Esophagus squamous epithelium (tissue), 5 donors: Measurements from ENCODE around the gene B4GALNT4. TPM values are rescaled to one million over a fixed set of nuclear protein-coding genes. Genes with fewer than 3 reads are reported as not detected.
"Not testable (repeated sequence)": the region's sequence is repeated elsewhere in the genome, so short reads cannot be mapped to it uniquely, and the experiment has no call there.

Experiments
- DNase-seq: peaks from one replicate; lab custom pipeline; 2025; lab: John Stamatoyannopoulos, UW
- H3K27ac ChIP-seq, 4 donors: fragments of 200-600 bp; sonication (generic); one replicate each; pipeline ENCODE4 v1.5.1; 2016 to 2019; ENCODE audit warnings: mild to moderate bottlenecking in 1 of 4
- H3K27me3 ChIP-seq, 4 donors: fragments of 200-600 bp; sonication (generic); 1 replicate in 3 of 4; 2 replicates in 1 of 4; pipeline versions ENCODE4 v1.5.1 to v1.6.0; 2017 to 2021; ENCODE audit warnings: antibody characterized with exemption in 1 of 4
- H3K36me3 ChIP-seq, 3 donors: fragments of 200-600 bp; sonication (generic); one replicate each; pipeline ENCODE4 v1.5.1; 2016 to 2019
- H3K4me1 ChIP-seq, 3 donors: fragments of 200-600 bp; sonication (generic); one replicate each; pipeline ENCODE4 v1.5.1; 2017 to 2019
- H3K4me3 ChIP-seq, 4 donors: fragments of 200-600 bp; sonication (generic); 1 replicate in 3 of 4; 2 replicates in 1 of 4; pipeline ENCODE4 v1.5.1; 2016 to 2019; ENCODE audit warnings: mild to moderate bottlenecking in 2 of 4, moderate library complexity in 1 of 4
- H3K9me3 ChIP-seq, 3 donors: fragments of 200-600 bp; sonication (generic); one replicate each; pipeline ENCODE4 v1.5.1; 2016 to 2019
- POLR2A ChIP-seq, 4 donors: fragments of 450-650 bp; IDR thresholded peaks; one replicate each; pipeline ENCODE4 v1.6.1; 2017; ENCODE audit warnings: antibody characterized with exemption in 4 of 4, mild to moderate bottlenecking in 4 of 4, moderate library complexity in 3 of 4
- WGBS, 2 donors: methylation state at CpG; one replicate each; pipeline ENCODE4 v1.1.5; 2018; 5-methylcytosine and 5-hydroxymethylcytosine counted together
- intact Hi-C: fragments of 100-400 bp; cut with DNase I; formaldehyde crosslinking; loops from one replicate; pipeline ENCODE4 v1.15.0; 2022
- total RNA-seq, 4 donors: library from RNA; depleted of rRNA; stranded (reverse); fragments of >200 nt; gene quantifications; one replicate each; pipeline ENCODE4 v1.1.0, GENCODE V29; 2016
- TF ChIP-seq, protein P1 (sequence below), 6 experiments: fragments of 450-650 bp in 4 of 6; fragments of 200-600 bp in 2 of 6; sonication (generic) in 2 of 6; IDR thresholded peaks; one replicate each; pipeline ENCODE4 v1.5.1; 2016 to 2019; ENCODE audit warnings: antibody characterized with exemption in 6 of 6, mild to moderate bottlenecking in 4 of 6, moderate library complexity in 4 of 6
- donor health status: DM: yes; HTN: yes; CAD: no.

The B4GALNT4 gene
- total RNA-seq, 4 donors from 2014 or later: 0.97 to 7.9 (median 3.3) TPM

DNA sequence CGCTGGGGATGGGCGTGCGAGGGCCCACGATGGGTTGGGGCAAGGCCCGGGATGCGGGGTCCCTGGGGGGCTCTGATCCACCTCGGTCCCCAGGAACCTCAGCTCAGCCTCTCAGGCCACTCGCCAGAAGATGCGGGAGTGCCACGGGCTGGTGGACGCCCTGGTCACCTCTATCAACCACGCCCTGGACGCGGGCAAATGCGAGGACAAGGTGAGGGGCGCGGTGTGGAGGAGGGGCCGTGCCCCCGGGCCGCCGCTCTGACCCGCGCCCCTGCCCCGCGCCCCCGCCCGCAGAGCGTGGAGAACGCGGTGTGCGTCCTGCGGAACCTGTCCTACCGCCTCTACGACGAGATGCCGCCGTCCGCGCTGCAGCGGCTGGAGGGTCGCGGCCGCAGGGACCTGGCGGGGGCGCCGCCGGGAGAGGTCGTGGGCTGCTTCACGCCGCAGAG, 31.0 kb downstream of the B4GALNT4 start:
- Histone ChIP-seq H3K4me1 (peaks cover 8 to 55% (median 13%) of the 10 kb centered on the region in 3 donors), H3K27ac (no peak overlapping the region), H3K36me3 (peaks cover 0 to 58% (median 12%) of the 10 kb centered on the region in 3 donors), H3K27me3 (peaks cover 0 to 21% (median 4%) of the 10 kb centered on the region in 4 donors), H3K4me3 (no peak overlapping the region), H3K9me3 (no peaks in the 10 kb centered on the region)
- WGBS, 2 donors: 100% methylated on average over 1 of the region's 50 CpGs; no CpG with 5 or more reads in 1 of the 2 donors
- DNase-seq: no peak
- intact Hi-C loops: no loop called here
- TF ChIP-seq, protein P1, sequence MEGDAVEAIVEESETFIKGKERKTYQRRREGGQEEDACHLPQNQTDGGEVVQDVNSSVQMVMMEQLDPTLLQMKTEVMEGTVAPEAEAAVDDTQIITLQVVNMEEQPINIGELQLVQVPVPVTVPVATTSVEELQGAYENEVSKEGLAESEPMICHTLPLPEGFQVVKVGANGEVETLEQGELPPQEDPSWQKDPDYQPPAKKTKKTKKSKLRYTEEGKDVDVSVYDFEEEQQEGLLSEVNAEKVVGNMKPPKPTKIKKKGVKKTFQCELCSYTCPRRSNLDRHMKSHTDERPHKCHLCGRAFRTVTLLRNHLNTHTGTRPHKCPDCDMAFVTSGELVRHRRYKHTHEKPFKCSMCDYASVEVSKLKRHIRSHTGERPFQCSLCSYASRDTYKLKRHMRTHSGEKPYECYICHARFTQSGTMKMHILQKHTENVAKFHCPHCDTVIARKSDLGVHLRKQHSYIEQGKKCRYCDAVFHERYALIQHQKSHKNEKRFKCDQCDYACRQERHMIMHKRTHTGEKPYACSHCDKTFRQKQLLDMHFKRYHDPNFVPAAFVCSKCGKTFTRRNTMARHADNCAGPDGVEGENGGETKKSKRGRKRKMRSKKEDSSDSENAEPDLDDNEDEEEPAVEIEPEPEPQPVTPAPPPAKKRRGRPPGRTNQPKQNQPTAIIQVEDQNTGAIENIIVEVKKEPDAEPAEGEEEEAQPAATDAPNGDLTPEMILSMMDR (IDR thresholded peaks at IDR 0.05): no peak
- TF ChIP-seq POLR2A (IDR thresholded peaks at IDR 0.05): no peak

DNA sequence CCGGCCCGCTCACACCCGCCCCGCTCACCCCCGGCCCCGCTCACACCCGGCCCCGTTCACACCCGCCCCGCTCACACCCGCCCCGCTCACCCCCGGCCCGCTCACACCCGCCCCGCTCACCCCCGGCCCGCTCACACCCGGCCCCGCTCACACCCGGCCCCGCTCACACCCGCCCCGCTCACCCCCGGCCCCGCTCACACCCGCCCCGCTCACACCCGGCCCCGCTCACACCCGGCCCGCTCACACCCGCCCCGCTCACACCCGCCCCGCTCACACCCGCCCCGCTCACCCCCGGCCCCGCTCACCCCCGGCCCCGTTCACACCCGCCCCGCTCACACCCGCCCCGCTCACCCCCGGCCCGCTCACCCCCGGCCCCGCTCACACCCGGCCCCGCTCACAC, 31.9 kb downstream of the B4GALNT4 start:
- WGBS, 2 donors: no CpG with 5 or more reads among the region's 52 CpGs
- Histone ChIP-seq H3K27me3 (peaks cover 0 to 21% (median 4%) of the 10 kb centered on the region in 4 donors), H3K4me1 (peaks cover 17 to 55% (median 17%) of the 10 kb centered on the region in 3 donors), H3K36me3 (peaks cover 0 to 67% (median 12%) of the 10 kb centered on the region in 3 donors)
- DNase-seq, H3K4me3 ChIP-seq, H3K9me3 ChIP-seq, H3K27ac ChIP-seq, intact Hi-C loops: not testable (repeated sequence)

DNA sequence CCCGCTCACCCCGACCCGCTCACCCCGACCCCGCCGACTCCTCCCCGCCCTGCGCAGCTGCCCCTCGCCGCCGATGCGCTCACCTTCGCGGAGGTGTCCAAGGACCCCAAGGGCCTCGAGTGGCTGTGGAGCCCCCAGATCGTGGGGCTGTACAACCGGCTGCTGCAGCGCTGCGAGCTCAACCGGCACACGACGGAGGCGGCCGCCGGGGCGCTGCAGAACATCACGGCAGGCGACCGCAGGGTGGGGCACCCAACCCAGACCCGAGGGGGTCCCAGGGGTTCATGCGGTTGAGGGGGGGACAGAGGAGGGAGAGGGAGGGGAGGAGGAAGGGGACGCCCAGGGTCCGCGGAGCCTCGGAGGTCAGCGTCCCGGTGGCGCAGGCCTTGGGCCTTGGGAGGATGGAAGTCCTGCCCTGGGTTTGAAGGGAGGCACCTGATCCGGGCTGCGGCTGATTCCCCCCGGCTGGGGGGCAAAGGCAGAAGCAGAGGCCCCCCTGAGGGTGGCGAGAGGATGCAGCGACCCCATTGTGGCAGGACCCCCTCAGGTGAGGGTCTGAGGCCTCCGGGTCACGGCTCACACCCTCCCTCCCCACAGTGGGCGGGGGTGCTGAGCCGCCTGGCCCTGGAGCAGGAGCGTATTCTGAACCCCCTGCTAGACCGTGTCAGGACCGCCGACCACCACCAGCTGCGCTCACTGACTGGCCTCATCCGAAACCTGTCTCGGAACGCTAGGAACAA, 33.9 kb downstream of the B4GALNT4 start:
- Histone ChIP-seq H3K27ac (no peak overlapping the region), H3K27me3 (peaks cover 0 to 21% (median 4%) of the 10 kb centered on the region in 4 donors), H3K4me1 (peaks cover 15 to 57% (median 16%) of the 10 kb centered on the region in 3 donors), H3K9me3 (no peaks in the 10 kb centered on the region), H3K4me3 (no peak overlapping the region), H3K36me3 (peaks cover 0 to 52% (median 12%) of the 10 kb centered on the region in 3 donors)
- DNase-seq: no peak
- WGBS, 2 donors: 83 to 100% methylated on average over 2 to 11 of the region's 55 CpGs
- TF ChIP-seq, protein P1 (IDR thresholded peaks at IDR 0.05): no peak
- TF ChIP-seq POLR2A (IDR thresholded peaks at IDR 0.05): no peak
- intact Hi-C loops: no loop called here

DNA sequence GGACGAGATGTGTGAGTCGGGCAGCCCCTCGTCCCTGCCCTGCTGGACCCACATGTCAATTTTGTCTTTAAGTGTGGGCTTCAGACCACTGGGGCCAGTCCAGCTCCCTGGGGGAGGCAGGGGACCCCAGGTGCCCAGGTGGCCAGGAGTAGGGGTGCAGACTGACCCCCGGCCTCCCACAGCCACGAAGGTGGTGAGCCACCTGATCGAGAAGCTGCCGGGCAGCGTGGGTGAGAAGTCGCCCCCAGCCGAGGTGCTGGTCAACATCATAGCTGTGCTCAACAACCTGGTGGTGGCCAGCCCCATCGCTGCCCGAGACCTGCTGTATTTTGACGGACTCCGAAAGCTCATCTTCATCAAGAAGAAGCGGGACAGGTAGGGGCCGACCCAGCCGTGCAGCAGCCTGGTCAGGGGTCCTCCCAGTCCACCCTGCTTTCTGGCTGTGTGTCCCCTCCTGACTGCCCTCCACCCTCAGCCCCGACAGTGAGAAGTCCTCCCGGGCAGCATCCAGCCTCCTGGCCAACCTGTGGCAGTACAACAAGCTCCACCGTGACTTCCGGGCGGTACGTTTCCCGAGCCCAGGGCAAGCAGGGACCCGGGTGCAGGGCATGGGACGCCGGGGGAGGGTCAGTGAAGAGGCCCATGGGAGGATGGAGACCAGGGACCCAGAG, 34.6 kb downstream of the B4GALNT4 start:
- Histone ChIP-seq H3K36me3 (peaks cover 0 to 49% (median 12%) of the 10 kb centered on the region in 3 donors), H3K4me1 (peaks cover 15 to 57% (median 16%) of the 10 kb centered on the region in 3 donors), H3K27me3 (peaks cover 0 to 19% (median 4%) of the 10 kb centered on the region in 4 donors), H3K27ac (peak overlapping the region in 2 of 4 donors; percentile 22 to 90), H3K9me3 (no peaks in the 10 kb centered on the region), H3K4me3 (no peak overlapping the region)
- intact Hi-C loops: no loop called here
- TF ChIP-seq, protein P1 (IDR thresholded peaks at IDR 0.05): no peak
- no peak for TF ChIP-seq POLR2A (IDR thresholded peaks at IDR 0.05)
- 0 to 100% methylated on average over 1 of the region's 27 CpGs for WGBS, 2 donors
- no peak for DNase-seq

DNA sequence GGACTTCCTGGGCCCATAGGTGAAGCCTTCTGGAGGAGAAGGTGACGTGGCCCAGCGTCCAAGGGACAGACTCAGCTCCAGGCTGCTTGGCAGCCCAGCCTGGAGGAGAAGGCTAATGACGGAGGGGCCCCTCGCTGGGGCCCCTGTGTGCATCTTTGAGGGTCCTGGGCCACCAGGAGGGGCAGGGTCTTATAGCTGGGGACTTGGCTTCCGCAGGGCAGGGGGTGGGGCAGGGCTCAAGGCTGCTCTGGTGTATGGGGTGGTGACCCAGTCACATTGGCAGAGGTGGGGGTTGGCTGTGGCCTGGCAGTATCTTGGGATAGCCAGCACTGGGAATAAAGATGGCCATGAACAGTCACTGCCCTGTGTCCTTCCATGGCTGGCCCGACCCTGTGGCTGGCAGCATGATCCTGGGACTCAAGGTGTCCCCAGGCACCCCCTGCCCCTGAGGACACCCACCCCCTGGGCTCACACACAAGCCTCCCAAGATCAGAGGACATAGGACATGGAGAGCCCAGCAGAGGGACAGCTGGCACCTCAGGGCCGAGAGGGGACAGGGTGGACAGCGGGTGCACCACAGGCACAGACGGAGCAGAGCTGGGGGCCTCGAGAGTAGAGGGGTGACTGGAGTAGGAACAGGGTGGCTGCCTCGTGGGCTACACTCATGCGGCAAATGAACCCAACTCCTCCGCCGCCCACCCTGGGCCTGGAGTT, 35.4 kb downstream of the B4GALNT4 start:
- WGBS, 2 donors: 85 to 88% methylated on average over 8 to 10 of the region's 14 CpGs
- Histone ChIP-seq H3K27ac (peak overlapping the region; percentile 22 to 91 (median 88)), H3K36me3 (peaks cover 0 to 42% (median 12%) of the 10 kb centered on the region in 3 donors), H3K4me1 (peaks cover 15 to 57% (median 16%) of the 10 kb centered on the region in 3 donors), H3K4me3 (no peak overlapping the region), H3K27me3 (peaks cover 0 to 14% (median 4%) of the 10 kb centered on the region in 4 donors), H3K9me3 (no peaks in the 10 kb centered on the region)
- DNase-seq: no peak
- TF ChIP-seq, protein P1 (IDR thresholded peaks at IDR 0.05): no peak
- TF ChIP-seq POLR2A (IDR thresholded peaks at IDR 0.05): no peak
- intact Hi-C loops: no loop called here
